NCI-H146 treated with DMSO at 0.1 percent for 48 hours (cell line): ENCODE data around the gene ANKDD1A.

Experiments used
- DNase-seq: peaks from one replicate; lab custom pipeline; 2025; ENCODE audit not compliant: unreplicated experiment; lab: John Stamatoyannopoulos, UW

Gene ANKDD1A

DNA sequence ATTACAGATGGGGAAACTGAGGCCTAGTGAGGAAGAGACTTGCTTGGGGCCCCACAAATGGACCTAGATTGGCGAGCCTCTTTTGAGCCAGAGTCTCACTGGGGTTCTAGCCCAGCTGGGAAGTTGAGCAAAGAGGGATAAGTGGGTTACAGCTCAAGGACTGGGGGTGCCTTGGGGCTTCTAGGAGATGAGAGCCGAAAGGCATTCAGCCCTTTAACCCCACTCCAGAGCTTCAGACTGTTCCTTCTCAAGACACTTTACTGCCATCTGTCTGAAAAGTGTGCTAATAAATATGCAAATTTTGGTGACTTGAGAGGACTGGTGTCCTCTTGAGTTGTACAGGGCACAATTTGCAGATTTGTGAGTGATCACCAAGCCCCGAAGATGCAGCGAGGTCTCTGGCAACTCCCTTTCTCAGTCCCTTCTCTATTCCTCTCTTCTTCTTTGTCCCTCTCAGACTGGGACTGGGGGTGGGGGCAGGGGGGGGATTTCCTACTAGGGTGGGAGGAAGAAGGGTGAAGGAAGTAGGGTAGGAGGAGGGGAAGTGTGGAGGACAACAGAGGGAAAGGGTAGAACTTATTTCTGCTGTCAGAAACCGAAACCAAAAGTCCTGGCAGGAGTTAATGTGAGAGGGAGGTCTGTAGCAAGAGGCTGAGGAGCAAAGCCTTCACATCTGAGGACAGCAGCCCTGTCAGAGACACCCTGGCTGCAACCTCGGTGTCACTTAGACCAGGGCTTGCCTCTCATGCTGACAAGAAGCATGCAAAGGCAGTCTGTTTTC is 16.2 kb upstream of the ANKDD1A start:
- no peak for DNase-seq

DNA sequence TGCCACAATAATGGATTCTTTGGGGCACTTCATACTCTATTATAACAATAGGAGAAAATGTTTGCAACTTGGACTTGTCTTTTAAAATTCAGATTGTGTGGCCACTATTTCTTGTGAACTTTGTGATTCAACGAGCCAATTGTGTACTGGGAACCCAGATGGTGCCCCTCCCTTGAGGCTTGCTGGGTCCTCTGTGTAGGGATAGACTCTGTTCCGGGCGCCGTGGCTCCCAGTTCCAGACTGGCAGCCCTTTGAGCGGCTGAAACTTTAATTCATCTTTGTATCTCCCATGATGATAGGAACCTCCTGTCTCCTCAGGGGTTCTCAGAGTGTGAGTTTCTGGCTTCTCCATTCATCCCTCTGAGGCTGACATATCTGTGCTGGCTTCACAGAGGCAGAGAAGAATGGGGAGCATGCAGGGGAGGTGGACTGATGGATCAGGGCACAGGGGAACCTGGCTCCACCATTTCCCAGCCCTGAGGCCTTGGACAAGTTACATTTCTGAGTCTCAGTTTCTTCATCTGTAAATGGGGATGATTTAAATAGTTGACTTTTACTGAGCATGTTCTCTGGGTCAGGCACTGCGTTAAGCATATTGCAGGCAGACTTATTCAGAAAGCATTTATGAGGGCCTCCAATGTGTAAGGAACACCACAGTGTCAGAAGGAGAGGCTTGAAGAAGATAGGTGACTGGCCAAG is 15.2 kb upstream of the ANKDD1A start:
- DNase-seq: no peak

DNA sequence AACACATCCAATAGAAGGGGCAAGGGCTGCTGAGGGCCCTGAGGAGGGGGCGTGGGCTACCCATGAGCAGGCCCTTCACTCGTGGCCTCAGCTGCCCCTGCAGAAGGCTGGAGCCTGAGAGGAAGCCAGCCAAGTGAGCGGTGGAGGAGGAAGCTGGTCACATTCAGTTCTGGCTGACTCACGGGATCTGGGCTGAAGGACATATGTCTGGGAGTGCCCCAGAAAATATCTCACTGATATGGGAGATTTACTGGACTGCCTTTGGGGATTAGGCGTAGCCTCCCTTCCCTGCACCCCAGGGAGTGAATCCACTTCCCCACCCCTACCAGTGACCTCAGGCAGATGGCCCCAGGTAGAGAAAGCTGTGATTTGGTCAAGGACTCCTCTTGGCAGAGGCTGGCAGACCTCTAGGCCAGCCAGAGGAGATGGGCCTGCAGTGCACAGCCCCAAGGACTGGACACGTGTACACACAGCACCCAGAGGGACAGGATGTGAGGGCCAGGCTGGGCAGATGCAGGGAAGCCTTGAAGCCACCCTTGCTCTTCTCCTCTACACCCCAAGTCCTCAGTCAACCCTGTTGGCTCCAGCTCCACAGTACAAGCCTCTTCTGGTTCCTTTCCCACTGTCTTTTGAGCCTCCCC is 14.2 kb upstream of the ANKDD1A start:
- no peak for DNase-seq

DNA sequence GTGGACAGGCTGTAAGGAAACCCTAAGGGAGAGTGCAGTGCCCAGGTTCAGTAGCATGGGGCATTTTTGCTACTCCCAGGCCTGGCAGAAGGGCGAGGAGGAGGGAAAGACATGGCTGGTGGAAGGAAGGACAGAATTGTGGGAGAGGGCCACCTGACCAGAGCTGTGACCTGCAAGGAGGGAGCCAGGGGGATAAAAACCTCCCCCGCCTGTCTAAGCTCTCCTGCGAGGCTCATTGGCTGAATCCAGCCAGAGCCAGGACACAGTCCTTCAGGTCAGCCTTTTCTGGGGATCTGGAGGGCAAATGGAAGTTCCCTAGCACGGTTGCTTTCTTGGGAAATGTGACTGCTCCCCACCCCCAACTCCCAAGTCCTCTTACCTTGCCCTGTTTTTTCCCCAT is 13.3 kb upstream of the ANKDD1A start:
- no peak for DNase-seq

DNA sequence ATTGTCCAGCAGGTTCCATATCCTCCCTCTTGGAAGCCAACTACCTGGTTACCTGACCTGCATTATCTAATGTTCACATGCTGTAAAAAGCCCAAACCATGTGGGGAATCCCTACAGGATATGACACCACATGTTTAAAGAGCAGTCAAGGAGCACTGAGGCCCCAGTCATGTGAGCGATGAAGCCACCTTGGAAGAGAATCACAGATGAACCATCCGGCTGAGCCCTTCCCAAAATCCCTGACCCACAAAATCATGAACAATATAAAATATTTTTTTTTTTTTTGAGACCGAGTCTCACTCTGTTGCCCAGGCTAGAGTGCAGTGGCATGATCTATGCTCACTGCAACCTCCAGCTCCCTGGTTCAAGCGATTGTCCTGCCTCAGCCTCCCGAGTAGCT is 10.6 kb upstream of the ANKDD1A start:
- DNase-seq: no peak

DNA sequence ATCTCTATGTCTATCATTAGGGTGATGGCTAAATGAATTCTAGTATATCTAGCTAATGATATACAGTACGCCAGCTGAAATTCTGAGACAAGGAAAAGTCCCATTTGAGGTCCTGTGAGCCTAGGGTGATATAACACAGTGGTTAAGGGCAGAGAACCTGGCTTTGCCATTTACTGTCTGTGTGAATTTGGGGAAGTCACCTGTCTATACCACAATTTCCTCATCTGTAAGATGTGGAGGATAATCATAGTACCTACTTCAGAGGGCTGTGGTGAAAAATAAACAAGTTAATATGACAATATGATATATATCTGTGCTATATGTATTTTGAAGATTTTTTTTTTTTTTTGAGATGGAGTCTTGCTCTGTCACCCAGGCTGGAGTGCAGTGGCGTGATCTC is 9.8 kb upstream of the ANKDD1A start:
- no peak for DNase-seq

DNA sequence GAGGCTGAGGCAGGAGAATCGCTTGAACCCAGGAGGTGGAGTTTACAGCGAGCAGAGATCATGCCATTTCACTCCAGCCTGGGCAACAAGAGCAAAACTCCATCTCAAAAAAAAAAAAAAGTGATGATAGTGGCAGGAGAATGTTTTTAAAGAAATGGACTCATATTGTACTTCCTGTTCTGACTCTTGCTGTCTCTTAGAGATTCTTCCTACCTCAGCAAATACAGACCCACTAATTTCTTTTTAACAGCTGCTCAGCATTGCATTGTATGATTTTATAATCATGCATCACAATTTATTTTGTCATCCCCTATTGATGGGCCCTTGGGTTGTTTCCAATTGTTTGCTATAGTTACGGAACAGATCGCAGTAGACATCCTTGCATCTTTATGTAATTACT is 8.8 kb upstream of the ANKDD1A start:
- DNase-seq: no peak

DNA sequence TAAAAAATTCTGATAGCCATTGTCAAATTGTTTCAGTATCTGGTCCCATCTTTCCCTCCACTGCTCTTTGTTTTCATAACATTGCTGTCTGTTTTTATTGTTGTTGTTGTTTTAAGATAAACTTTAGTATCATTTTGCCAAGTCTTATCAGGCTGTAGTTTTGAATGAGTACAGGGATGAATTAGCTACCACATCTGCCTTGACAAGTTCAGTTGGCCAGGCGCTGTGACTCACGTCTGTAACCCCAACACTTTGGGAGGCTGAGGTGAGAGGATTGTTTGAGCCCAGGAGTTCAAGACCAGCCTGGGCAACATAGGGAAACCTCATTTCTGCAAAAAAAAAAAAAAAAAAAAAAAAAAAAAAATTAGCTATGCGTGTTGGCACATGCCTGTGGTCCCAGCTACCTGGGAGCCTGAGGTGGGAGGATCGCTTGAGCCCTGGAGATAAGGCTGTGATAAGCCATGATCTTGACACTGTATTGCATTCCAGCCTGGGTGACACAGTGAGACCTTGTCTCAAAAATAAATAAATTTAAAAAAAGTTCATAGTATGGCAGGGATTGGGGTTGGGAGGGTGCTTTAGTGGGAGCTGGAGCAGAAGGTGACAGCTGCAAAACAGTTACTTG is 8.3 kb upstream of the ANKDD1A start:
- DNase-seq: no peak

DNA sequence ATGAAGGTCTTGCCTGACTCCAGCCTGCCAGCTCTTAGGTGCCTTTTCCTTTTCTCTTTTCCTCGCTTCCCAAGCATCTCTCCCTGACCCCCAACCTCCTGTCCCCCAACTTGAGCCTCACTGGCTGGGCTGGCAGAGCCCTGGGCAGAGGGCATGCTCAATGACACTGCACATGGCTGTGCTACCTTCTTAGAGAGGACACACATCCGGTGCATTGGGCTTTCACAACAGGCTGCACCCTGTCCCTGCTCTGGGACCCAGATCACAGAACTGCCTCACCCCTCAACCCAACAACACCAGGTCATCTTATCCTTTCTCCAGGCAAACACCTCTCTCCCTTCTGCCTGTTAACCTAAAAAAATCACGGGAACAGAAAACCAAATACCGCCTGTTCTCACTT is 7.5 kb upstream of the ANKDD1A start:
- no peak for DNase-seq

DNA sequence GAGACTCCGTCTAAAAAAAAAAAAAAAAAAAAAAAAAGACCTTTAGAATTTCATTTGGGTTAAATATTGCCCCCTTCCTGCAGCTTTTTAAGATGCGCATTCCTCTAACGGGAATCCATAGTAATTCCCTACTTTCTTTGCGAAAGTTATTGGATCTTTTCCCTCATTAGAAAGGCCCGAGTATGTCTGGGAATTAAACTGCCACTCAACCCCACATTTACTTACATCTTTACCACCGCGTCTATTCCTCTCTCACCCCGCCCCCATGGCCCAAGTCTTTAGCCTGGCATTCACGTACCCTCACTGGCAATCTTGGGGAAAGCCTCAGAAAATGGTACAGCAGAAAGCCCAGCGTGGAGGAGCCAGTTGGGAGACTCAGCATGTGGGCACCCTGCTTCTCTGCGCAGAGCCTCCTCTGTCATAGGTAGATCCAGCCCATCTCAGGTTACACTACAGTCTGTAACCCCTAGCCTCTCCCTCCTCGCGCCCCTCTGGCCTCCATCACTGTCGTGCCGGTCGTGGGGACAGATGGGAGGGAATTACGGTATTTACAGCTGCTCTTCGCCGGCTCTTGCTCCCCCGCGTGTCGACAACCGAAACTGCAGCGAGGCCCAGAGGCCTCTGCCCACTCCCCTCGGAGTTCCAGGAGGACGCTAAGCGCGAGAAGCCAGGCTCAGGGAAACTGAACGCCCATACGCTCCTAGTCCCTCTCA is 6.4 kb upstream of the ANKDD1A start:
- DNase-seq: no peak

DNA sequence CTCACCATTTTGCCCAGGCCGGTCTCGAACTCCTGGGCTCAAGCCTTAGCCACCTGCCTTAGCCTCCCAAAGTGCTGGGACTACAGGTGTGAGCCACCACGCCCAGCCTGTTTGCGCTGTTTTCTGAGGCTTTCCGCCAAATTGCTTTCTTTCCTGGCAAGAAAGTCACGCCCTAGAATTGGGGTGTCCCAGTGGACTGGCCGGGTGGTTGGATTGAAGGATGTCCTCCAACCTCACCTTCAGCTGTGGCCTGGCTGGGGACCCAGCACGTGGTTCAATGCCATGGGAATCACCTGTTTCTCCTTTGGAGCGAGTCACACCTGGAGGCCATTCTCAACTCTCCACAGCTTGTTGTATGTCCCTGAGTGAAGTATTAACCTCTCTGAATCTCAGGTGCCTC is 5.8 kb upstream of the ANKDD1A start:
- DNase-seq: no peak

DNA sequence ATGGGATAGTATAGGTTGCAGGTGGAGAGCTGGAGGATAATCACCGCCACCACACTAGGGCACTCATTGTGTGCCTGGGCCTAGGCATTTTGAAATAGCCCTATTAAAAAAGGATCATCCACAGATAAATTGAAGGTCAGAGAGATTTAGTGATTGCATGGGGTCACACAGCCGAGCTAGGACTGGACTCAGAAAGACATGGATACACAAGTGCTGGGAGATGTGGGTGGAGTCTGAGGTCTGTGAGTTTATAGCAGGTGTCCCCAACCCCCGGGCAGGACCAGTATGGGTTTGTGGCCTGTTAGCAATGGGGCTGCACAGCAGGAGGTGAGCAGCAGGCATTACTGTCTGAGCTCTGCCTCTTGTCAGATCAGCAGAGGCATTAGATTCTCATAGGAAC is 5.3 kb upstream of the ANKDD1A start:
- DNase-seq: no peak

DNA sequence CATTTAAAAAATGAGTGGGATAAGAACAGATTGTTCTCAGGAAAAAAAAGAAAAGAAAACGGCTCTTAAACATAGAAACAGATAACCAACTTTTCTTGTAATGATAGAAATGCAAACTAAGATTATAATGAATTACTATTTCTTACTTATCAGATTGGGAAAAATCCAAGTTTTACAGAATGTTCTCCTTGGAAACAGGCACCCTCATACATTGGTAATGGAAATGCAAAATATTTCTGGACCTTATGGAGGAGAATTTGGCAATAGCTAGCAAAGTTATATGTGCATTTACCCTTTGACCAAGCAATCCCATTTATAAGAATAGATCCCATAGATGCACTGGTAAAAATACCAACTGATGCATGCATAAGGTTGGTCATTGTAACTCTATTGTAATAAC is 3.7 kb upstream of the ANKDD1A start:
- DNase-seq: no peak

DNA sequence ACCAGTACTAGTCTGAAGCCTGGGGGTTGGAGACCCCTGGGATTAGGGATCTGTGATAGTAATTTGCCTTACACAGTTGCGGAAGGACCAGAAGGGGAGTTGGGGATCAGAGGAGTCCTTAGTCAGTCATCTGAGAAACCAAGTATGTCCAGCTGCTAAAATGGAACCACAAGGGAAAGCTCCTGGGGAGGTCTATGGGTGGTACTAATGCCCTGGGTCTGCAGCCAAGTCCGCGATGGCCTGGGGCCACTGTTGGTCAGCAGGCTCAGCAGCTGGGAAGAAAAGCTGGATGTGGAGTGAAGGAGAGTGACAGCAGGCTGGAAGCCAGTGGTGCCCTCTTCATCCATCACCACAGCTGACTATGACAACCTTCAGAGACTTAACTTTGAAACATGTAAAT is 2.2 kb upstream of the ANKDD1A start:
- no peak for DNase-seq

DNA sequence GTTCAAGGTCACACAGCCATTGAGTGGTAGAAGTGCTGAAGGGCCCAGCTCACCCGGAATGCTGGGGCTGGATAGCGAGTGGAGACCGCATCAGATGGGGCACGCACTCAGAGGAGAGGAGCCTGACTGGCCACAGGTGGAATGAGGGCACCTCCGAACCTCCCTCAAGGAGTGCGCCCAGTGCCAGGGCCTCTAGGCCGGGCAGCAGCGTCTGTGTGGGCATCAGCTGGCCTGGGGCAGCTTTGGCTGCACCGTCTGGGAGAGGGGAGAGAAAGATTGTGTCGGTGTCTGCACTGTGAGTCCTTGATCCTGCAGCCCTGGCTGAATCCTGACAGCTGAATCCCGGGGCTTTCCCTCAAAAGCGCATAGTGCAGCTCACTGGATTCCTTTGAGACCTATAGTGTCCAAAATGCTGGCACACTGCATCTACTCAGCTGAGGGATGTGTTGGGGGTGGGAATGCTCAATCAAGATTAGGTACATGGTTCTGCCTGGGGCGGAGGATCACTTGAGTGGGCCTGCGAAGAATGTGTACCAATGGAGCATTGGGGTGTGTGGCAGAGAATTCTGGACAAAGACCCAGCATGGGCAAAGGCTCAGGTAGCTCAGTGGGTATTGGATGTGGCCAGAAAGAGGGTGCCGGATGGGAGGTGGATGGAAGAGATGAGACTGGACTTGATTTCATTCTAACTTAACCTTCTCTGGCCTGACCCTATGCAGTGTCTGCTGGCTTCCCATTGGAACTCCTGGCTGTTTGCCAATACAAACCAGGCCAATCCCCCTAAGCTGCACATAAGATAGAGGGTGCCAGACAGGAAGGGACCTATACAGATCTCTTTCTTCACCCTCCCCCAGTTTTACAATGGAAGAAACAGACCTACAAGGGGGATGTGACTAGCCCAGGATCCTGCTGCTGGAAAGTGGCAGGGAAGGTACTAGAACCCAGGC is 950 bp downstream of the ANKDD1A start:
- DNase-seq: no peak

DNA sequence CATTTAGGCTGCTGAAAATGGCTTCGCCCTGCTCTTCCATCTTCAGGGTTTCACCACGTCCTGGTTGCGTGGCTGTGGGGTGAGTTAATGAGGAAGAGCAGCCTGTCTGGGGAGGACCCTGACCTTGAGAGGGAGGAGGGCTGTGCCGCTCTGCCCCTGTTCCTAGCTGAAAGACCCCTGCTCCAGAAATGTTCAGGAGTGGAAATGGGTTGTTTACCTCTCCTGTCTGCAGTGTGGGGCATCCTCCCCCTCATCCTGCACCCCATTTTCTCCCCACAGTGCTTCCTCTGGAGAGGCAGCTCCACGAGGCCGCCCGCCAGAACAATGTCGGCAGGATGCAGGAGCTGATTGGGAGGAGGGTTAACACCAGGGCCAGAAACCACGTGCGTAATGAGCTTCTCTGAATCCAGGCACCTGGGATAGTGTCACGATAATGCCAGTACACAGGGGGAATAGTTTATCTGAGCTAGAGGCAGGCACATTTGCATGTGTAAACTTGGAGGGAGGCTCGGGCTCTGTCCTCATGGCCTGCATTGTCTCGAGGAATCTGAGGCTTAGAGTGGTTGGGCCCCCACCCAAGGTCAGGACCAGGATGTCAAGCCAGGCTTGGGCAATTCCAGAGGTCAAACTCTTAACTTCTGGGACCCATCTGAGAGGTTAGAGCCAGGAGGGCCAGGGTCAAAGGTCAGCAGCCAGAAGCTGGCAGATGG is 4.0 kb downstream of the ANKDD1A start:
- no peak for DNase-seq

DNA sequence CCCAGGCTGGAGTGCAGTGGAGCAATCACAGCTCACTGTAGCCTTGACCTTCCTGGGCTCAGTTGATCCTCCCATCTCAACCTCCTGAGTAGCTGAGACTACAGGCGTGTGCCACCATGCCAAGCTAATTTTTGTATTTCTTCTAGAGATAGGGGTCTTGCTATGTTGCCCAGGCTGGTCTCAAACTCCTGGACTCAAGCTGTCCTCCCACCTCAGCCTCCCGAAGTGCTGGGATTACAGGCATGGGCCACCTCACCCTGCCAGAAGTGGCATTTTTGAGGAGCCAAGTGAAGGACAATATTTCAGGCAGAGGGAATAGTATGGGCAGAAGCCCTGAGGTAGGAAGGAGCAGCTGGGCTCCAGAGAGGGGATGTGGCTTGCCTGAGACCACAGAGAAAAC is 4.7 kb downstream of the ANKDD1A start:
- no peak for DNase-seq

DNA sequence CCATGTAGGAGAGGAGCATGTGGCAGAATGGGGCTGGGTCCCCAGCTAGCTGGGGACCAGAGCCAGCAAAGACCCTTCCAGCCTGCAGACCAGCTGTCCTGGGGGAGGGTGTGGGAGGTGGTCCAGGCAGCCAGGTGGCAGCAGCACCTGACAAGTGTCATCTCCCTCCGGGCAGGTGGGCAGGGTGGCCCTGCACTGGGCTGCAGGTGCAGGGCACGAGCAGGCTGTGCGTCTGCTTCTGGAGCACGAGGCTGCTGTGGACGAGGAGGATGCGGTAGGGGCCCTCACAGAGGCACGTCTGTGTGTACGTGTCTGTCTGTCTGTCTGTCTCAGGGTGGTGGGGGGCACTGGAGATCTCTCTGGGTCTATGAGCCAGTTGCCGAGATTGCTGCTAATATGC is 5.5 kb downstream of the ANKDD1A start:
- no peak for DNase-seq

DNA sequence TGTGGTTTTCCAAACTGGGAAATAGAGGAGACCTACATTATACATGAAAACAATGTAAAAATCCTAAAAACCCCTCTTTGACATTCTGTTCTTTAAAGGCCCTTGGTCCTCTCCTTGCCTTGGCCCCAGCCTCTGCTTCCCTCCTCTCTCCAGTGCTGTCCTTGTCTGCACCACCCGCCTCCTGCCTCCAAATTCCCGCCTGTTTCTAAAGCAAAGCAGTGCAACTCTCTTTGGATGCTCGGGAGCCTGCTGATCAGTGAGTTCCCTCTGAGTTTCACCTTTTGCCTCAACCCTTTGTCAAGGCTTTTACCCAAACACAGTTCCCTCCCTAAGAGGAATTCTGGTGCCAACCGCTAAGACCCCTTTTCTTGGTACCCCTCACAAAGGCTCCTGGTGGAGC is 8.0 kb downstream of the ANKDD1A start:
- no peak for DNase-seq

DNA sequence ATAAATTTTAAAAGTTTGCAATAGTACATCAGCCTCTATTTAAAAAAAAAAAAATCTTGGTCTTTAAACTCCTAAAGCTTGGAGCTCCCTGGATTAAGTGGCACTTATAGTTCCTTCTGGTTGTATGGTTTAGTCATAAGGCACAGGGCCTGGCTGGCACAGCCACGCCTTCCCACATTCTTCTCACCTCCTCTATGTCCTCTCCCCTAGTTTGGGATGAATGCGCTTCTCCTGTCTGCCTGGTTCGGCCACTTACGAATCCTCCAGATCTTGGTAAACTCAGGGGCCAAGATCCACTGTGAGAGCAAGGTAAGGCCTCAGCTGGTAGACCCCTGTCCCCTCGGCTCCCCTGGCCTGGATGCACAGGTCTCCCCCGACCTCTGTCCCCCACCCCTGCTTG is 10.0 kb downstream of the ANKDD1A start:
- DNase-seq: no peak
